ENCODE measurements around the gene HOXB4.

The HOXB4 gene

DNA sequence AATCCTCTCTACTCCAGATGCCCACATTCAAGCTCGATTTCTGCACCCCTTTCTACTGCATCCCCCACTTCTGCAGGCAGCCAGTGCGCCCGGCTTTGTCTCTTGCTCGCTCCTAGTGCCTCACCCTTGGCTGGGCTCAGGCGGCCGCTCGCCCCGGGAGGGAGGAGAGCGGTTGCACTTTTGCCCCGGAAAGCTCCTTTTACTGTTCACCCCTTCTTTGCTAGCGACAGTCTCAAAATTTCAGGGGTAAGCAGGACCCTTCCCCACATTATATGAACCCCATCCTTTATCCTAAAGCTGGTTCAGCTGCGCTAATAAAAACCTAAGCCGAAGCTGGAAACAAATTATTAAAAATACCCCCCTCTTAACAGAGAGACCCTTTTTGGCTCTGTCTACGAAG, 14.4 kb upstream of the HOXB4 start:
- H3K36me3 Mint-ChIP-seq (ENCODE audit: low read depth), result no peaks in the 10 kb centered on the region
- no peaks in the 10 kb centered on the region for H3K9me3 Mint-ChIP-seq
- H3K4me1 Mint-ChIP-seq (ENCODE audit: low read depth), result peaks cover 58% of the 10 kb centered on the region
- intact Hi-C loops (cut with micrococcal nuclease), result loop anchor here (2.0 to 5.0 kb wide), 2 partner anchors 240 to 255 kb away; no protein-coding TSS in a partner anchor
- H3K27ac Mint-ChIP-seq, result no peak overlapping the region
- no peak overlapping the region for H3K4me3 Mint-ChIP-seq
- peaks cover 100% of the 10 kb centered on the region for H3K27me3 Mint-ChIP-seq

DNA sequence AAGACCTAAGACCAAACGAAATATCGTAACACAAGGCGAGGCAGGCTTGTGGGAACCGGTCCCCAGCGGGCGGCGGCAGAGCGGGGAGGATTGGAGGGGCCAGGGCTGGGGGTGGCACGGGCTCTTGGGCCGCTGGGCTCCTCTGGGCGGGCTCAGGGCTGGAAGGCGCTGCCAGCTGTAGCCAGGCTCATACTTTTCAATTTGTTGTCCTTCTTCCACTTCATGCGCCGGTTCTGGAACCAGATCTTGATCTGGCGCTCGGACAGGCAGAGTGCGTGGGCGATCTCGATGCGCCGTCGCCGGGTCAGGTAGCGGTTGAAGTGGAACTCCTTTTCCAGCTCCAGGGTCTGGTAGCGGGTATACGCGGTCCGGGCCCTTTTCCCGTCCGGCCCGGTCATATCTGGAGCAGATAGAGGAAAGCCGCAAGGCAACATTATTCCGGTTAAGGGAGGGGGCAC, 13.9 kb upstream of the HOXB4 start:
- peaks cover 100% of the 10 kb centered on the region for H3K27me3 Mint-ChIP-seq
- H3K27ac Mint-ChIP-seq, result no peak overlapping the region
- intact Hi-C loops (cut with micrococcal nuclease), result loop anchor here (2.0 to 5.0 kb wide), 2 partner anchors 239 to 255 kb away; no protein-coding TSS in a partner anchor
- H3K9me3 Mint-ChIP-seq, result no peaks in the 10 kb centered on the region
- H3K36me3 Mint-ChIP-seq (ENCODE audit: low read depth), result no peaks in the 10 kb centered on the region
- H3K4me1 Mint-ChIP-seq (ENCODE audit: low read depth), result peaks cover 58% of the 10 kb centered on the region
- no peak overlapping the region for H3K4me3 Mint-ChIP-seq

DNA sequence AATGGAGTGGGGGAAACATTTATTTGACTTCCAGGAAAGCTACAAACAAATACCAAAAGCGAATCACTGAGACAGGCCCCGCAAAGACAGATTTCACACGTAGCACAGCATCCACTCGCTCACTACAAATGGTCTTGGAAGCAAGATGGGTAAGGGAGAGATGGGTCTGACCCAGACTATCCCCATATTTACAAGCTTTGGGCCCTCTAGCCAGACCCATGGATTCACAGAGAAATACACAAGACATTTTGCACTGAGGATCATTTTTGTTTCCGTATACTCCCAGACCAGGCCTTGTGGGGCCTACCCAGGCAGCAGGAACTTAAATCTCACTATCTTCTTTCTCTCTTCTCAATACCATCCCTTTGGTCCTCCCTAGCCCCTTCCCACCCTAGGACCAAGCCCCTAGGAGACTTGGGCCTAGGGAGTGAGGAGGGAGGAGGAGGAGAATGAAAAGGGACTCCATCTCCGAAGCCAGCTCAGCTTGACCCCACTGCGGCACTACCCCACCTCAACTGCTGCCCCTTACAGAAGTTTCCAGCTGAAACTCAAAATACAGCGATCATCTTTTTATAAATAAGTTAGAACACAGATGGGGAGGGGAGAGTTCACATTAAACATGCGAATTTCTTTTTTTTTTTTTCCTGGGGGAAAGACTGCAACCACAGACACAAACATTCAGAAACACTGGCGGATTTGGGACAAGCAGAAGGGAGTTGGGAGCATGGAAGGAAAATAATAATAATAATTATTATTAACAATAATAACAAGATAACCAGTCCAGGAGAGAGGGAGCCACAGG, 13.3 kb upstream of the HOXB4 start:
- Mint-ChIP-seq H3K4me3 (no peak overlapping the region), H3K9me3 (no peaks in the 10 kb centered on the region), H3K27me3 (peaks cover 100% of the 10 kb centered on the region), H3K27ac (no peak overlapping the region), H3K36me3 (ENCODE audit: low read depth) (no peaks in the 10 kb centered on the region), H3K4me1 (ENCODE audit: low read depth) (peaks cover 58% of the 10 kb centered on the region)
- intact Hi-C loops (cut with micrococcal nuclease), result loop anchor here (2.0 to 5.0 kb wide), 2 partner anchors 239 to 254 kb away; no protein-coding TSS in a partner anchor

DNA sequence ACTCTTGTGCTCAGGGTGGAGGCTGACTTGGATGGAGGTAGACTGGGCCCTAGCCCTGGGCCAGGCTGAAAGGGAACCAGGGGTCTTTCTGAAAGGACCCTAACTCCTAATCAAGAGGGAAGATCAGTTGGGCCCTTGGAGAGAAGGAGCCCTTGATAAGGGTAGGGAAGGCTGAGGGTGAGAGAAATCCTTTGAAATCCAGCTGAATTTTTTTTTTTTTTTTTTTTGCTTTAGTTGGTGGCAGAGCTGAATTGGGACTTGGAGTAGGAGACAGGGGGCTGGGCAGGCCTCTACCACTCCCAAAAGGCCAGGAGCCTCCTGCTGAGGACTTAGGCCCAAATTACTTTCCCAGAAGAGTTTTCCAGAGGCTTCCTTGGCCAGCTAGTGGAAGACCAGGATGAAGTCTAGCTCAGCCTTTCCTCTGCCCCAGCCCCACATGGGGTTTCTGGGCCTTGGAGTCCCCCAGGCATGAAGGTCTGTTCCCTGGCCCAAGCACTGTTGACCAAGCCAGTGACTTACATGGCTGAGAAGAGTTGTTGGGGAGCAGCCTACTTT, 12.5 kb upstream of the HOXB4 start:
- Mint-ChIP-seq H3K27ac (no peak overlapping the region), H3K9me3 (no peaks in the 10 kb centered on the region), H3K4me3 (no peak overlapping the region), H3K4me1 (ENCODE audit: low read depth) (peaks cover 62% of the 10 kb centered on the region), H3K36me3 (ENCODE audit: low read depth) (no peaks in the 10 kb centered on the region), H3K27me3 (peaks cover 100% of the 10 kb centered on the region)
- intact Hi-C loops (cut with micrococcal nuclease), result loop anchor here (5.0 kb wide), 1 partner anchor 253 kb away; no protein-coding TSS in a partner anchor

DNA sequence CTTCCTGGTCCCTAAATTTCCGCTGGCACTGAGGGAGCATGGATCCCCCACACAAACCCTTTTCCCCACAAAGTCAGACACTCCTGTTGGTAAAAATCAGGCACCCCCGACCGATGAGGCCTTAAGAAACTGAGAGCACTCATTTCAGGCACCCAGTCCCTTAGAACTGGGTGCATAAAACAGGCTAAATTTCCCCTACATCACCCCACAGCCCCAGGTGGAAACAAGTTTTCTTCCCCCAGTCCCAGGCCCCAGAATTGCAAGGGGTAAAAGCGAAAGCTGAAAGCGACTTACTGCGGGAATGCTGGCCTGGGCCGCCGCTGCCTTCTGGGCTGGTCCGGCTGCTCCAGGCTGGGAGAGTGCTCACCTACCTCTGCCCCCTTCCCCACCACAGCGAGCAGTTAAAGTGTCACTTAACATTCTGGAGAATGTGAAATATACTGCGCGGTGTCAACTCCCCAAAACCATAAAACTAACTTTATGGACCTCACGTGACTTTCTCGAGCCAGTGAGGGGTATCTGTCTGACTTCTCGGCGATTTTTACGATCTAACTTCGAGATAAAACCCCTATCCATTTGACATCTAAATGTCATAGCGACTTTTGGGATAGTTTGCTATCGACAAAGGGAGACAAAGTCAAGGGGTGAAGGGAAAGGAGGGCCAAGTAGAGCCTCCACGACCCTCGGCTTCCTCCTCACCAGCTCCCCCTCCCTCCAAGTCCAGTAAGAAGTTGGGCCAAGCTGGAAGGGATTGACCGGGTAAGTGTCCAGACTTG, 11.9 kb upstream of the HOXB4 start, which contains the start of gene HOXB3:
Gene HOXB3 (minus strand): TSS at position 411 of the 776 bp plus-strand sequence. CDS start 37,767 bp downstream, outside the sequence.
- H3K27me3 Mint-ChIP-seq, result peaks cover 100% of the 10 kb centered on the region
- H3K9me3 Mint-ChIP-seq, result no peaks in the 10 kb centered on the region
- H3K36me3 Mint-ChIP-seq (ENCODE audit: low read depth), result no peaks in the 10 kb centered on the region
- no peak within 1 kb of the TSS for H3K4me3 Mint-ChIP-seq
- peaks cover 68% of the 10 kb centered on the region for H3K4me1 Mint-ChIP-seq (ENCODE audit: low read depth)
- no peak within 1 kb of the TSS for H3K27ac Mint-ChIP-seq
- intact Hi-C loops (cut with micrococcal nuclease), result loop anchor here (5.0 kb wide), 1 partner anchor 253 kb away; no protein-coding TSS in a partner anchor

DNA sequence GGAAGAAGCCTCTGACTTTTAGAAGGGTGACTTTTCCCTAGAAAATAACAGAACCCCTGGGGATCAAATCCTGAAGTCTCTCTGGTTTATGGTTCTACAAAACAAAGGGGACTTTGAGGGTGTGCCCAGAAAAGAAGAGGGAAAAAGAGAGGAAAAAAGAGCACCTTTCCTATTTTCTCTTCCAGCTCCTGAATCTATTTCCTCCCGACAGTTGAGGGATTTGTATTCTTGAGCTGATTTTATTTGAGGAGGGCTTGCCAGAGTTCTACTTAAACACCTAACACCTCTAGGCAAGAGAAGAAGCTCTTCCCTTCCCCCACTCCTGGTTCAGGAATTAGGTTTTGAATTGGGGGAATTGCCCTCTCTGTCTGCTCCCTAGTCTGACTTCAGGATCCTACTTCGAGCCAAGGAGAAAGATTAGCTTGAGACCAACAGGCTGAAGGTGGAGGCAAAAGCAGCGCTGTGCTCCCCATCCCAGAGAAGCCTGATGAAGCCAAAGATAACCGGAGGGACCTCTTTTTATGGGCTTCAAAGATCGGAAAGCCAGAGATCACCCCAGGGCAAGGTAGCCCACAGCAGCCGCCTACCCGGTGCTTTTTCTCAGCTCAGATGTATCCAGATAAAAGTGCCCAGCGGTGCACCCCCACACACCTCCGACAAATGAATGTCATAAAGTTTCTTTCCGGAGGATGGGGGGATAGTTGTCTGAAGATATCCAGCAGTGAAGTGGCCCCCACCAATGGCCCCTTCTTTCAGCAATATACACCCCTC, 11.1 kb upstream of the HOXB4 start:
- Mint-ChIP-seq H3K4me3 (no peak overlapping the region), H3K36me3 (ENCODE audit: low read depth) (no peaks in the 10 kb centered on the region), H3K27me3 (peaks cover 100% of the 10 kb centered on the region), H3K9me3 (no peaks in the 10 kb centered on the region), H3K27ac (no peak overlapping the region), H3K4me1 (ENCODE audit: low read depth) (peaks cover 73% of the 10 kb centered on the region)
- intact Hi-C loops (cut with micrococcal nuclease), result no loop called here

DNA sequence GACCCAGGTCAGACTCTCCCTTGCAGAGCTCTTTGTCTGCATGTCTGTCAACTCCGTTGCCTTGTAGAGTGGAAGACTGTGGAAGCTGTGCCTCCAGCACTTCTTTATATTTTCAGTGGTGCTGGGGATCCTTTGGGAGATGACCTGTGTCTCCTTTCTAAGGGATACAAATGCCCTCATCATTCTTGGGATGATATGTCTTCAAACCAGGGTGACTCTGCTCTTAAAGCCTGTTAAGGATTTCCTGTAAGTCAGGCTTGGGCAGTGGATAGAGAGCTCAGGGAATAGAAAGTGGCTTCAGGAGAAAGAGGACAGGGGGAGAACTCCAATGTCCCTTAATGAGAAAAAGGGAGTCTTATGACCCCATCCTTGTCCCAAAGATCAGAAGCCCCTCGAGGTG, 10.4 kb upstream of the HOXB4 start:
- intact Hi-C loops (cut with micrococcal nuclease), result no loop called here
- peaks cover 100% of the 10 kb centered on the region for H3K27me3 Mint-ChIP-seq
- peaks cover 67% of the 10 kb centered on the region for H3K4me1 Mint-ChIP-seq (ENCODE audit: low read depth)
- no peak overlapping the region for H3K4me3 Mint-ChIP-seq
- H3K27ac Mint-ChIP-seq, result no peak overlapping the region
- no peaks in the 10 kb centered on the region for H3K9me3 Mint-ChIP-seq
- H3K36me3 Mint-ChIP-seq (ENCODE audit: low read depth), result no peaks in the 10 kb centered on the region

DNA sequence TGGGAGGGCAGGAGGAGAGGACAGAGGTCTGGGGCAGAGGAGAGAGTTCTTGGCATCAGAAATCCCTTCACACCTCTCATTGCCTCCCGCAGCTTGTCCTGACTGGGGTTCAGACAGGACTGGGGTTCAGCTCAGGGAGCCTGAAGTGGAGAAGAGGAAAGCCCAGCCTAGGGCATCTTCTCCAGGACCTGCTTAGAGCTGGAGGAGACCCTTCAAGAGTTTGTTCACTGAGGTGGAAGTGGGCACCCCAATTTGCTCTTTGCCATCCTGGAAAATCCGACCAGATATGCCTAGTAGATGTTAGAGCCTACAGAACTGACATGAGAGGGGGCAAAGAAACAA, 9.9 kb upstream of the HOXB4 start:
- Mint-ChIP-seq H3K27me3 (peaks cover 100% of the 10 kb centered on the region), H3K9me3 (no peaks in the 10 kb centered on the region), H3K27ac (peak overlapping the region; percentile 38), H3K4me3 (no peak overlapping the region), H3K4me1 (ENCODE audit: low read depth) (peaks cover 63% of the 10 kb centered on the region), H3K36me3 (ENCODE audit: low read depth) (no peaks in the 10 kb centered on the region)
- intact Hi-C loops (cut with micrococcal nuclease), result no loop called here

DNA sequence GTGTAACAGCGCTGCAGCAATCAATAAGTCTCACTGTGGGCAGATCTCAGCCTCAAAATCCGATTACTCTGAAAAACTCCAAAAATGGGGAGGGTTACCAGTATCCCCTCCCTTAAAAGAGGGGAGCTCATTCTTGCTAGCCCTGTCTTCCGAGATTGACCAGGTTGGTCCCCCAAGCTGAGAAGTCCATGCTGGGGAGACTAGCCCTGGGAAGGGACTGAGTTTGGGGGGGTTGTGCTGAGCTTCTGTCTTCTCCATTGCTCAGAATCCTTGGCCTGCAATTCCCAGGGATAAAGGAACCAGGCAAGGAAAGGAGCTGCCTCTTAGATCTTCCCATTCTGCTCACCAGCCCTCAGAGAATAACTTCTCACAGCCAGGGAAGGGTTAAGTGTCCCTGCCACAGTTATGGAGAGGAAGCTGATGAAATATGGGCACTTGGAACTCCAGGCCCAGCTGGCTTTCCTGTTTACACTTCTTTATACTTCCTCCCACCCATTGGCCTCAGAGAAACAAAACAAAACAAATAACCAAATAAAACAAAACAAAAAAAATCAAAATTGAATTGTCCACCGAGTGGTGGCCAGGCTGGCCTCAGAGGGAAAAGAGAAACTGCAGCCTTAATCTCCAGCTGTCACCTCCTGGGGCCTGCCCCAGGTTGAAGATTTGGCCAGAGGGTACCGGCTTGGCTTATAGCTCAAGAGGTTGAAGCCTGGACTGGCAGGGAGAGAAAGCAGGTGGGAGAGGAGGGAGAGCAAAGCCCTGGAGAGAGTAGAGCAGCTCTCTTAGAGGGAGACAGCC, 9.3 kb upstream of the HOXB4 start:
- Mint-ChIP-seq H3K27me3 (peaks cover 100% of the 10 kb centered on the region), H3K36me3 (ENCODE audit: low read depth) (no peaks in the 10 kb centered on the region), H3K4me3 (no peak overlapping the region), H3K4me1 (ENCODE audit: low read depth) (peaks cover 61% of the 10 kb centered on the region), H3K9me3 (no peaks in the 10 kb centered on the region), H3K27ac (peak overlapping the region; percentile 38)
- intact Hi-C loops (cut with micrococcal nuclease), result no loop called here

DNA sequence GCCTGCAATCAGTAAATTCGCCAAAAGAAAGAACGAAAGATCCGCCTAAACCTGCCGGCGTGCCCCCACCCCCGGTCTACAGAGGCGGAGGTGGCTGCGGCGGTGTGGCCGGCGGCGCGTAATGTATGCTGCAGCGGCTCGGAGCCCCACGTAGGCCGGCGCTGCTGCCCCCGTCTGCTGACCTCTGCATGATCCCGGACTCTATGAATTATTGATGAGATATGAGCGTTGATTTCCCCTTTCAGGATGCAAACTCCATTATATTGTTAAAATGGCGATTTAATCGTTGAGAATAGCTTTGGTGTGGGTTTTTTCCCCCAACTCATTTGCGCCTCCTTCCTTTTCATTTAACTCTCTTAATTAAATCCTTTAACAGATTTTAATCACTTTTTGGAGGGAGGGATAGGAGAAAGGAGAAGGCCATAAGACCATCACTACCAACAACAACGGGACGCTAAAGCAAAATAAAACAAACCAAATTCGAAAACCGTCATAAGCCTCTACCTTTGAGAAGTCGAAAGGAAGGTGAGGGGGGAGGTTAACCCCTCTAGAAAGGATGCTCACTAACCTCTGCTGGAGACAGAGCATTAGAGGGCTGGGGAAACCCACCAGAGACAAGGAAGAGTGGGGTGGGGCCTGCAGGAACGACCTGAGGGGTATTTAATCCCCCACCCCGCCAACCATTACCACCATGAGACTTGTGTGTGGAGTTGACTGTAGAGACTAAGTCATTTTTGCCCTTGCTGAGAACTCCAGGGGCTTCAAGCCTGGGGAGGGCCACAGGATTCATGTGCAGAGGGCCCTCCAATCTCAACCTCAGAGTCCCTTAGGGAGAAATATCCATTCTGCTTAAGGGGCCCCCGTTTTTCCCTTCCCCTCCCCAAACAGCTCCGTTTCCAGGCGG, 8.5 kb upstream of the HOXB4 start:
- Mint-ChIP-seq H3K27ac (peak overlapping the region; percentile 60), H3K36me3 (ENCODE audit: low read depth) (no peaks in the 10 kb centered on the region), H3K27me3 (peaks cover 100% of the 10 kb centered on the region), H3K4me3 (peak overlapping the region; percentile 86), H3K9me3 (no peaks in the 10 kb centered on the region), H3K4me1 (ENCODE audit: low read depth) (peaks cover 64% of the 10 kb centered on the region)
- intact Hi-C loops (cut with micrococcal nuclease), result no loop called here

DNA sequence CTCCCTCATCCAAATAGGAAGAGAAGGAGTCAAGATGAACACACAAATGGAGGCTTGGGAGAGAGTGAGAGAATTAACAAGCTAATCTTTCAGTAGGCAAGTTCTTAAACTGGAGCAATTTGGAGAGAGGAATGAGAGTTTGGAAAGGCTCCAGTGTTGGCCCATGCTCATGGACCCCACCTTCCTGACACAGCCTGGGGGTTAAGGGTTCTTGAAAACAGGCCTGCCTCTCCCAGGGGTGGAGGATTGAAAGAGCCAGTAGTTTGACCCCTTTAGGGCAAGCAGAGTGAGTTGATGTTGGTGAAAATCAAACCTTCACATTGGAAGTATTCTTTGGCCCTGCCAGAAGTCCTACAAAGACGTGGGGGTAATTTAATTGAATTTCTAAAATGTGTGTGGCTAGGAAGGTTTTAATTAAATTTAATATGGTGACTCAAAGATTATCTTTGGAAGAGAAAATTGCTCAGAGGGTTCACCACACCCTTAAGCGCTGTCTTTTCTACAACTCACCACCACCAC, 6.1 kb upstream of the HOXB4 start:
- H3K4me3 Mint-ChIP-seq, result no peak overlapping the region
- H3K27ac Mint-ChIP-seq, result no peak overlapping the region
- H3K27me3 Mint-ChIP-seq, result peaks cover 100% of the 10 kb centered on the region
- no peaks in the 10 kb centered on the region for H3K9me3 Mint-ChIP-seq
- peaks cover 69% of the 10 kb centered on the region for H3K4me1 Mint-ChIP-seq (ENCODE audit: low read depth)
- intact Hi-C loops (cut with micrococcal nuclease), result no loop called here
- H3K36me3 Mint-ChIP-seq (ENCODE audit: low read depth), result no peaks in the 10 kb centered on the region

DNA sequence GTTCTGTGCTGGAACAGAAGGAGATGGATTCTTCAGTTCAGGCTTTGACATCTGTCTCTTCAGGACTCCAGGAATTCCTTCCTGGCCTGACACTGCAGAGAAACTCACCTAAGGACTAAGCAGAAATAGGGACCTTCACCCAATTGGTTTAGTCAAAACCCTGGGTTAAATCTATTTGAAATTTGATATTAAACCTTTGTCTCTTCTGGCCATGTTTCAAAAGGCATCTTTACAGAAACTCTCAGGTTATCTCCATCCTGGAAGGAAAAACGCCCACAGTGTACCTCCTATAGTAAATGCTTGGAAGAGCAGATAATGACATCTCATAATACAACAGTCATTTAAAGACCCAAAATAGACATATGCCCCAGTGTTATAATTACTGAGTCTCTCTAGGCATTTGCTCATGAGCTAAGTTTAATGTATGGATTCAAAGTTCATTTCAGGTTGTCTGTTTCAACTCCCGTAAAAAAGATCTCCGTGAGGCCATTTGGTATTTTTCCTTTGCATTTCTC, 5.6 kb upstream of the HOXB4 start:
- no peak overlapping the region for H3K4me3 Mint-ChIP-seq

More for the DNA sequence above, 5.6 kb upstream of the HOXB4 start:
- Mint-ChIP-seq H3K27me3 (peaks cover 100% of the 10 kb centered on the region), H3K4me1 (ENCODE audit: low read depth) (peaks cover 74% of the 10 kb centered on the region), H3K9me3 (no peaks in the 10 kb centered on the region), H3K36me3 (ENCODE audit: low read depth) (no peaks in the 10 kb centered on the region), H3K27ac (no peak overlapping the region)
- intact Hi-C loops (cut with micrococcal nuclease), result no loop called here

All from dendritic cell treated with granulocyte-macrophage colony-stimulating factor and Interleukin-4, amounts not matched to agents 40 ng/mL and 50 ng/mL, for 4 days (primary cell).